Diencephalon (tissue), 1 donor: ENCODE data around the gene ADORA2A. TPM values are rescaled to one million over a fixed set of nuclear protein-coding genes. Genes with fewer than 3 reads are reported as not detected.

Experiments
- total RNA-seq: library from RNA; depleted of rRNA; stranded (reverse); fragments of >200 nt; gene quantifications from one replicate; pipeline ENCODE4 v1.2.3, GENCODE V29; 2014

The ADORA2A gene
- 15.7 TPM for total RNA-seq

DNA sequence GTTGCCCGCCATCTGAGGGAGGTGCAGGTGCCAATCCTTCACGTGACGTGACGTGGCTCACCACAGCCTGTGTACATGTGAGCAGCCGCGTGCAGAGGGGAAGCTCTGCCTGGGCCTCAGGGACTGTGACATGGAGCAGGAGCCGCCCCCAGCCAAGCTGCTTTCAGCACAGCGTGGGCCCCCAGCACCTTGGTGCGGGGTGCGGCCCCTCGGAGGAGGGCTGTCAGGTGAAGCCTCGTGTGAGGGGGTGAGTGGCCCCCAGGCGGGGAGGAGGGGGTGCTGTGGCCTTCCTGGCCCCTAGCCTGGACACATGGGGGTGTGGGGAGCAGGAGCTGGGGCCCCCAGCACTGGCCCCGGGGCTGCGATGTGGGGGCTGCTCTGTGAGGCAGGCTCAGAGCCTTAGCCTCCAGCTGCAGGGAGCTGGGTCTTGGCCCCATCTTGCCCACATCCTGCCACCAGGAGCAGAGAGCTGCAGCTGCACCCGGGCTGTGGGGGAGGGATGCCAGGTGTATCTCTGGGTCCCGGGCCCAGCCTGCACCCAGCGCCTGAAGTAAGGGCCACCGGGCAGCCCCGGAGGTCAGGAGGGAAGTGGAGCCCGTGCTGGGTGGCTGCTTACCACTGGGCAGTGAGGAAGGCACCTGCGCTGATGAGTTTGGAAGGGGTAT lies at the start of gene ADORA2A:
ADORA2A (plus strand) TSS at position 100 of the 665 bp plus-strand sequence. CDS start 5,806 bp downstream, outside the sequence.

Other genes starting within 250 kb of the ADORA2A start
- gene SUSD2, start 246.1 kb upstream of the ADORA2A start, total RNA-seq, result 0.23 TPM
- 1.6 TPM for gene GGT5, start 182.5 kb upstream of the ADORA2A start, total RNA-seq
- 51.2 TPM for gene SPECC1L, start 156.8 kb upstream of the ADORA2A start, total RNA-seq
- 0.46 TPM for gene UPB1, start 67.7 kb downstream of the ADORA2A start, total RNA-seq
- 40.4 TPM for gene GUCD1, start 127.5 kb downstream of the ADORA2A start, total RNA-seq
- gene SNRPD3, start 128.4 kb downstream of the ADORA2A start, total RNA-seq, result 122 TPM
- gene LRRC75B, start 165.5 kb downstream of the ADORA2A start, total RNA-seq, result 11.1 TPM
- gene GGT1, start 175.6 kb downstream of the ADORA2A start, total RNA-seq, result 1.8 TPM